NCI-H1417 treated with DMSO at 0.1 percent for 48 hours (cell line): ENCODE measurements around the gene FAM193A.
"Not testable (repeated sequence)": the region's sequence is repeated elsewhere in the genome, so short reads cannot be mapped to it uniquely, and the experiment has no call there.

Experiments
- DNase-seq: peaks from one replicate; lab custom pipeline; 2025; lab: John Stamatoyannopoulos, UW

FAM193A gene

DNA sequence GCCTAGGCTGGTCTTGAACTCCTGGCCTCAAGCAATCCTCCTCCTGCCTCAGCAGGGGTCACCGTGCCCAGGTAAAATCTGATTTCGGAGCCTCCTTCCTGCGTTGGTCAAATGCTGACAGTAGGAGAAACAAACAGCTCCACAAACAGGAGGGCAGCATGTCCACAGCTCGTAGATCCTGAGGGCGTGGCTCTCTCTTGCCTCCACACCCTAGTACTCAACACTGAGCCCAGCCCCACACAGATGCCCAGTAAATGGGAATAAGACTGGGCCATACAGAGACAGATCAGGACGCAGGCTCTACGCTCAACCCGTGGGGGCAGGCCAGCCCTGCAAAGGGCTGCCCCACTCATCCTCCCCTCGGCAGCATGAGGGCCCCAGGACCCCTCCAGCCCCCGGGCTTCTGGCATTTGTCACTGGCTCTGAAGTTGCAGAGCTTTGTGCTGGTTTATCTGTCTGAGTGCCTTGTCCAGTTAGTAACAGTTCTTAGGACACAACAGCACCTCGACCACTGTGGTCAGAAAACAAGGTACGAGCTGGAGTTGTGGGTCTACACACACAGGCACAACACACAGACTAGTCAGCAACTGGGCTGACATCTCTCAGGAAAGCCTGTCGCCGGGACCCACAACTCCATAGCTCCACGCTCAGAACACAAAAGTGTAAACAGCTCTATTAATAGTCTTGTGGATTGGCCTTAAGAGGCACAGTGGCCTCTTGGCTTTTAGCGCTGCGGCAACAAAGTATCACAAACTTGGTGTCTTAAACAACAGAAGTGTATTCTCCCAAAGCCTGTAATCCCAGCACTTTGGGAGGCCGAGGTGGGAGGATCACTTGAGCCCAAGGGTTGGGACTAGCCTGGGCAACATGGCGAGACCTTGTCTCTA lies 214.5 kb downstream of the FAM193A start:
- DNase-seq: no peak

DNA sequence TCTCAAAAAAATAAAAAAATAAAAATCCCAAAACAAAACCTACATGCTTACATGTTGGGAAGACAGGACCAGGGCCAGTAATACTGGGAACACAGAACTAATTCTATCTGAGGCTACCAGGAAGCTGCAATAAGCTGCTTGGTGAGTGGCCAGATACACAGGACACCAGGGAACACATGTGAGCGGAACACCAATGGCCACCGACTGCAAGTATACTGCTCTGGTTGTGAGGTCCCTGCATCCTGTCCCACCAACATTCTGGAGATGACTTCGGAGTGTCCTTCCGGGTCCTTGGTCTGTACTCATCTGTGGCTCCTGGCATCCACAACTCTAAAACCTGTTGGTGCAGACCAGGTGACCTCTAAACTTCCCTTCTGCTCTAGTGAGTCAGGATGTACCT lies 217.0 kb downstream of the FAM193A start:
- DNase-seq: no peak

DNA sequence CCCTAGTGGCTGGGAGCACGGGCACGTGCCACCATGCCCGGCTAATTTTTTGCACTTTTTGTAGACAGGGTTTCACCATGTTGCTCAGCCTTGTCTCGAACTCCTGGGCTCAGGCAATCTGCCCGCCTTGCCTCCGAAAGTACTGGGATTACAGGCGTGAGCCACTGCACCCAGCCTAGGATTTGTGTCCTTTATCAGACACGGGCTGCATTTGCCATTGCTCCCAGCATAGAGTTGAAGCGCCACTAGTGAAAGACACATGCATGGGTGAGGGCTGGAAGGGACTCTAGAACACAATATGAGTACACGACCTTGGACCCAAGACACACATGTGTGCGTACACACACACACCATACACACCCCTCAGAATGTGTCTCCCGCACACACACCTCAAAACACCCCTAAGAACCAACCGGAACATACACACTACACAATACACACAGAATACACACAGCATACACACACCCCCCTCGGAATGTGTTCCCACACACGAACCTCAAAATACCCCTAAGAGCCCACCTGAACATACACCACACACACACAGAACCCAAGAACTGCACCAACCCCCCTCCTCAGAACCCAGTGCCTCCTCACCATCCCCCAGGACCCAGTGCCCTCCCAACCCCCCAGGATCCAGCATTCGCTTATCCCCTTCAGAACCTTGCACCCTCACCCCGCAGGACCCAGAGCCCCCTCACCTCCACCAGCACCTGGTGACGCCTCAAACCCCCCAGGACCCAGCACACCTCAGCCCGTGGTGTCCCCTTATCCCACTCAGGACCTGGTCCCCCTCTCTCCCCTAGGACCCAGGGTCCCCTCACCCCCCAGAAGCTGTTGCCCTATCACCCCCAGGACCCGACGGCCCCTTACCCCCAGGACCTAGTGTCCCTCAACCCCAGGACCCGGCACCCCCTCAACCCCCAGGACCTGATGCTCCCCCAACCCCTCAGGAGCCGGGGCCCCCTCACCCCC lies 218.7 kb downstream of the FAM193A start:
- DNase-seq: no peak

DNA sequence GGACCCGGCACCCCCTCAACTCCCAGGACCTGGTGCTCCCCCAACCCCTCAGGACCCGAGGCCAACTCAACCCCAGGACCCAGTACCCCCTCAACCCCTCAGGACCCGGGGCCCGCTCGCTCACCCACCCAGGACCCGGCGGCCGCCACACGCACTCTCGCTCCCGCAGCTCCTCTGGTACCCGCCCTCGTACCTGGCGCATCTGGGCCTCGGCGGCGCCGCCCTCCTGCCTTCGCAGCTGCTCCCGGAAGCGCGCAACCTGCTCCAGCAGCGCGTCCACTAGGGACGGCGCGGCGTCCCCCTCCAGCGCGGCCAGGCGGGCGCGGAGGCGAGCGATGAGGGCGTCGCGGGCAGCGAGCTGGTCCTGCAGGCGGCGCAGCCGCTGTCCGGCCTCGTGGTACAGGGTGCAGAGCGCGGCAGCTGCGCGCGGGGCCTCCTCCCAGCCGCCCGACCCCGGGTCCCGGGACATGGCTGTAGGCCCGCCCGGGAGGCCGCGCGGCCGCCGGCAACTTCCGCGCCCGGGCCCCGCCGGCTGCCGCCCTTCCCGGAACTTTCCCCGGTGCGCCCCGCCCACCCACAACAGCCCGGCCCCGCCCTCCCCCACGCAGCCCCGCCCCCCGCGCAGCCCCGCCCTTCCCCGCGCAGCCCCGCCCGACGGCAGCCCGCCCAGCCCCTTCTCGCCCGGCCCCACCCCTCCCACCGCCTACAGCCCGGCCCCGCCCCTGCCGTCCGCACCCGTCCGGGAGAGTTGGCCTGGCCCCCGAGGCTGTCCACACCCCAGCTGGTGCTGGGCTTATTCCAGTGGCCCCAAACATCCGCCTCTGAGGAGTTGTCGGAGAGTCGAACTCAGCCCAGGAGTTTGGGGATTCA lies 219.6 kb downstream of the FAM193A start, which contains the start of gene TNIP2:
TSS of gene TNIP2 (minus strand) at position 516 of the 870 bp plus-strand sequence. CDS start at position 469, 47 bp downstream.
- DNase-seq: peak; percentile 49

DNA sequence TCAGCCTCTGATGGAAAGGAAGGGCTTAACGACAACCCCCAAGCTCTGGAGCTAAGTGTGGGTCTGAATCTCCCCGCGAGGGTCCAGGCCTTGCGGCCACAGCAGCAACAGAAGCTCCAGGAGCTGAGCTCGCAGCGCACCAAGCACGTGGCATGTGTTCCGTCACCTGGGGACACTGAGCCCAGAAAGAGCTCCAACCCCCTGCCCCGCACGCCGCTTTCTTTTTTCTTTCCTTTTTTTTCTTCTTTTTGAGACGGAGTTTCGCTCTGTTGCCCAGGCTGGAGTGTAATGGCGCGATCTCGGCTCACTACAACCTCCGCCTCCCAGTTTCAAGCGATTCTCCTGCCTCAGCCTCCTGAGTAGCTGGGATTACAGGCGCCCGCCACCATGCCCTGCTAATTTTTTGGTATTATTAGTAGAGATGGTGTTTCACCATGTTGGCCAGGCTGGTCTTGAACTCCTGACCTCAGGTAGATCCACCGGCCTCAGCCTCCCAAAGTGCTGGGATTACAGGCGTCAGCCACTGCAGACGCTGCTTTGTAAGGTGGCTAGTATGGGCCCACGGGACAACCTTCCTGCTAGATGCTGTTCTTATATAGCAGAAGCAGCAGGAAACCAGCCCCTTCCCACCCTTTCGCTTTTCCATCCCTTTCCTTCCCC lies 220.4 kb downstream of the FAM193A start:
- no peak for DNase-seq

DNA sequence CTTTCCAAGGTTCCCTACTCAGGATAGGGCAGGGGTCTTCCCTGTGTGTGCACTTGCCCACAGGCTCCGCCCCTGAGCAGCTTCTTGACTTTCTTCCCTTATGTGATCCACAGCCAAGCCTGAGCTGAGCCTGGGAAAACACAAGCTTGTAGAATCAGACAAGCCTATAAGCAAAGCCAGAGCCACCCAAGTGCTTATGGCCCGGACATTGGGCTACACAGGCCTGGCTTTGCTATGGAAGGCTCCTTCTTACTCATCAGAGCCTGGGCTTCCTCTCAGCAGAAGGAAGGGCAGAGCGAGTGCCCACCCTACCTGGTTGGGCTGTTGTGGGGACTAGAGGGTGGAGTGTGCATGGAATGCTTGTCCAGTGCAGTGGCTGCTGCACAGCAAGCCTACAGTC lies 221.0 kb downstream of the FAM193A start:
- no peak for DNase-seq

DNA sequence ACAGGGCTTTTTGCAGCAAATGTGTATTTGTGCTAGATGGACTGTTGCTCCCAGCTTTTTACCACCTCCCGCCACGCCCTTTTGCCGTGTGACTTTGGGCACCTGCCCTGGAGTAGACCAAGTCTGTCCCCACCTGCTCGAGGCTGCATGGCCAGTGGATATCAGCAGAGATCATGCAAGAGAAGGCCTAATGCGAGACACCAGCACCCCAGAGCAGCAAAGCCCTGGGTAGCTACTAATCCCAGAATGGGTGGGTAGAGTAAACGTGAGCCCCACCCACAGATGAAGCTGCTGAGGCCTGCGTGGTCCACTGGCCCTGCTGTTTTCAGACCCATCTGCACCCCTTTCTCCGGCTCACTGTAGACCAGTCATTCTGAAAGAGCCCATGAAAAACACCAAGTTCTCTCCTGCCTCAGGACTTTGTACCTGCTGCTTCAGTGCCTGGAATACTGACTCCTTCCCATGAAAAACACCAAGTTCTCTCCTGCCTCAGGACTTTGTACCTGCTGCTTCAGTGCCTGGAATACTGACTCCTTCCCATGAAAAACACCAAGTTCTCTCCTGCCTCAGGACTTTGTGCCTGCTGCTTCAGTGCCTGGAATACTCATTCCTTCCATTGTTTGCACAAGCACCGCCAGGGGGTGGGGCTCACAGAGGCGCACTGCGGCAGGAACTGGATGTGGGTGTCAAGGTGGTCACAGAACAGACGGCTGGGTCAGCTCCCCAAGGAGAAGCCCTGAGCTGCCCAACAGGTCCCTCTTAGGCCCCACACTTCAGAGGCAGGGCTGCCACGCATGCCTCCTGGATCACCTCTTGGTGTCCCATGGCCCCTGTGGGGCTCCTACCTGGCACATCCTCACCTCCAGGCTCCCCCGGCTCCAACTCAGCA lies 224.8 kb downstream of the FAM193A start:
- DNase-seq: no peak

DNA sequence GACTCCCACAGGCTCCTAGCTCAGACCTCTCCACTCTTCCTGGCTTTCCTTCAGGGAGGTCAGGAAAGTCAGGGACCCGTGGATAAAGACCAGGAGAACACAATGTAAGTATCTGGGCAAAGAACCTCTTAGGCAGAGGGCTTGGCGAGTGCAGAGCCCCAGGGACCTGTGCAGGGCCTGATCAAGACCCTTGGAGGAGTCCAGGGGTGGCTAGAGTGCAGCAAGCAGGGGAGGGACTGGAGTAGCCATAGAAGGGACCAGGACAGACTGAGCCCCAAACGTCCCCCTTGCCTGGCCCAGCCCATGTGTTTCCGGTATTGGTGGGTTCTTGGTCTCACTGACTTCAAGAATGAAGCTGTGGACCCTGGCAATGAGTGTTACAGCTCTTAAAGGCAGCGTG lies 225.6 kb downstream of the FAM193A start:
- DNase-seq: no peak

DNA sequence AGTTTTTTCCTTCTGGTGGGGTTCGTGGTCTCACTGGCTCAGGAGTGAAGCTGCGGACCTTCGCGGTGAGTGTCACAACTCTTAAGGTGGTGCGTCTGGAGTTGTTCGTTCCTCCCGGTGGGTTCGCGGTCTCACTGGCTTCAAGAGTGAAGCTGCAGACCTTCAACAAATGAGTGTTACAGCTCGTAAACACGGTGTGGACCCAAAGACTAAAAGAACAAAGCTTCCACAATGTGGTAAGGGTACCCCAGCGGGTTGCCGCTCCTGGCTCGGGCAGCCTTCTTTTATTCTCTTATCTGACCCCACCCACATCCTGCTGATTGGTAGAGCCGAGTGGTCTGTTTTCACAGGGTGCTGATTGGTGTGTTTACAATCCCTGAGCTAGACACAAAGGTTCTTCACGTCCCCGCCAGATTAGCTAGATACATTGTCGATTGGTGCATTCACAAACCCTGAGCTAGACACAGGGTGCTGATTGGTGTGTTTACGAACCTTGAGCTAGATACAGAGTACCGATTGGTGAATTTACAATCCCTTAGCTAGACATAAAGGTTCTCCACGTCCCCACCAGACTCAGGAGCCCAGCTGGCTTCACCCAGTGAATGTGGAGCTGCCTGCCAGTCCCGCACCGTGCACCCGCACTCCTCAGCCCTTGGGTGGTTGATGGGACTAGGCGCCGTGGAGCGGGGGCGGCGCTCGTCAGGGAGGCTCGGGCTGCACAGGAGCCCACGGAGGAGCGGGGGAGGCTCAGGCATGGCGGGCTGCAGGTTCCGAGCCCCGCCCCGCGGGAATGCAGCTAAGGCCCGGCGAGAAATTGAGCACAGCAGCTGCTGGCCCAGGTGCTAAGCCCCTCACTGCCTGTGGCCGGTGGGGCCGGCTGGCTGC lies 226.3 kb downstream of the FAM193A start:
- DNase-seq: not testable (repeated sequence)

DNA sequence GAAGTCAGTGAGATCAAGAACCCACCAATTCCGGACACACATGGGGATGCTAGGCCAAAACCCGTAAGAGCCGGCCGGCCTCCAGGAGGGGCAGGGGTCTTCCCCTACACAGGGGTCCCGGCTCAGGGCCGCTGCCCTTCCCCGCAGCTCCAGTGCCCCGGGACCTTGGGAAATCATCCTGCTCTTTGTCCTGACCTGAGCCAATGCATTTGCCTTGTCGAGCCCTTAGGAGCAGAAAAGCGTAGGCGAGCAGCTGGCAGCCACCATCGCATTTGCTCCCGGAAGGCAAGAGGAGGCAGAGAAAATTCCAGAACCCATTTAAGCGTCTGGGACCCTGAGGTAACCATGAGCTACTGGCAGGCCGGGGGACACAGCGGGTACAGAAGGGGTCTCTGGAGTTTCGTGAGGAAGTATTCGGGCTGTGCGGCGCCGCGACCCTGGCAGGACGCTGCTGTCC lies 227.1 kb downstream of the FAM193A start:
- DNase-seq: no peak

DNA sequence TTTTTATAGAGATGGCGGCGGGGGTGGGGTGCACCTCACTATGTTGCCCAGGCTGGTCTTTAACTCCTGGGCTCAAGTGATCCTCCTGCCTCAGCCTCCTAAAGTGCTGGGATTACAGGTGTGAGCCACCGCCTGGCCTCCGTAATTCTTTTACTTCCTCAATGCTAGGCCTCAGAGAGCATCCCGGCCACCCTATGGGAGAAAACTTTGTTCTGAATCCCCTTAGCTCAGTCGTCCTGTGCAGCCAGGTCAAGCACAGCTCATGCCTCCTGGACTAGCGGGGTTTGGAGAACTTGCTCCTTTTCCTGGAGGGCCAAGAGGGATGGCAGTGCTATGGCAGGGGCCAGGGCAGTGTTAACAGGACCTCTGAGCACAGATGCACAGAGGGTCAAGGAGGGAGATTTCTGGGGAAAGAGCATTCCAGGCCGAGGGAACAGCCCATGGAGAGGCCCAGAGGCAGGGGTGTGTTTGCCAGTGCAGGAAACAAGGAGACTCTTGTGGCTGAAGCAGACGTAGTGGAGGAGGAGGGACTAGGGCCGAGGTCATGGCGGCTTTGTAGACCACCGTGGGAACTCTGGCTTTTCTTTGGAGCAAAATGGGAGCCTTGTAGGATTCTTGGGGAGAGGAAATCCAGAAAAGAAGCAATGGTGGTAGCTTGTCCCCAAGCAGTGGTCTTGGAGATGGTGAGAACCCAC lies 229.5 kb downstream of the FAM193A start:
- DNase-seq: no peak

DNA sequence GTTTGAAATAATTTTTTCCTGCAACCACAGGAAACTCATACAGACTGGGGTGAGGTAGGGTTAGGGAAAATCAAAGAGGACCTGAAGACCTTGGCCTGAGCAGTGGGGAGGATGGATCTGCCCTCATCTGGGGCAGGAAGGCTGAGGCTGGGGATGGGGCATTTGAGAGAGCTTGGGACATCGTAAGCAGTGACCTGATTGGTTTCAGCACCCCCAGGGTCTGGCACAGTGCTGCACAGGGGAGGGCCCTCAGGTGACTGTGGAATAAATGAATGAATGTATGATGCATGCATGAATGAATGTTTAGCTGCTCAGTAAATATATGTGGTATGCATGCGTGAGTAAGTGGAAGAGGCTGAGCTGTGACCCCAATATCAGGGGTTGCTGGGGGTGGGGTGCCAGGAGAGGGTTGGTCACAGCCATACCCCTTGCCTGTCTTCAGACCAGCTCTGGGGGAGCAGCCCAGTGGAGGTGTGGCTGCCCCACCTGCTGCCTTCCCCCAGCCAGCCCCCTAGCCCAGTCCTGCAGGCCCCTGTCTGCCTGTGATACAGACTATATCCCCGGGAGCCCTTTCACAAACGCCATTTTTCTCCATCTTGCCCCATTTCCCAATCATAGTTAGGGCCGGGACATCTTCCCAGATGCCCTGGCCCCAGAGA lies 230.7 kb downstream of the FAM193A start:
- no peak for DNase-seq

DNA sequence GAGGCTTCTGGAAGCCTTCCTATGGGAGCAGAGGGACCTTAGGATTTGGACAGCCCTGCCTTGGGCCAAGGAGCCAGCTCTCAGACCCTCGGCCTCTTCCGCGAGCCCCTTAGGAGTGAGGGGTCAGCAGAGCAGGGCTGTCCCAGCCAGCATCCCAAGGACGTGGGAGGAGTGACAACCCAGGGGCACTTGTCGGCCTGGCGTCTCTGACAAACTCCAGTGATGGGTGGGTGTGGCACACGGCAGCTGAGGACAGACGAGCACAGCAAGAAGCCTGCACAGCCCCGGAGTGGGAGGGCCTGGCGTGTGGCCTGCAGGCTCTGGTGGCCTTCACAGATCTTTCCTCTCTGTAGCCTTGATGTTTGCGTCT lies 231.2 kb downstream of the FAM193A start:
- no peak for DNase-seq

DNA sequence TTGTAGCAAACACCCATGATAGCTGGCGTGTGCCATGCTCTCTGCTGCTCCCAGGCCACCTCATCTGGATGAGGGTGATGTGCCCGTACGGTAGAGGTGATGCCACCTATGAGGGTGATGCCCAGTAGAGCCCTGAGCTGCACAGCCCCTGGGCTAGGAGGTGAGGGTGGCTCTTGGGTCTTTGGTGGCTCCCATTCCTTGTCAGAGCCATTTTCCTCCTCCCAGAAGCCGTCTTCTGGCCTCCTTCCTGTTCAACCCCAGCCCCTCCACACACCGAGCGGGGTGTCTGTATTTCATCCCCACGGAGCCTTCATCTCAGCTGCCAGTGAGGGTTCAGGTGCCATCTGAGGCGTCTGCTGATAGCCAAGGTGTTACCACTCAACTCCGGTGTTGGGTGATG lies 231.7 kb downstream of the FAM193A start:
- no peak for DNase-seq

DNA sequence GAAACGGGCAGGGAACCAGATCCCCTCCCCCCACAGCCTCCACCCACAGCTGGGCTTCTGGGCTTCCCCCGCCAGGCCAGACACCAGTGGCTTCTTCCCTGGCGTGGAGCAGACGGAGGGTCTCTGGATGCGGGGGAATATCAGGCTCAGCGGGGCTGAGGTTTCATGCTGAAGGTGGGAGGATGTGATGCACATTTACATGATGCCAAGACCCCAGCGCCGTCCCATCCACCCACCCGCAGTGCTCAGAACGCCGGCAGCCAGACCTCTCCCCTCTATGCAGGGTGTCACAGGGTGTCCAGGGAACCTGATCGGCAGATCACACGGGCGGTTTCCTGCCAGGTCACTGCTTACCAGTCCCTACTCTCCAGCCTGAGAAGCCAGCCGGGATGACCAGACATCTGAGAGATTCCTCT lies 232.5 kb downstream of the FAM193A start:
- DNase-seq: no peak

DNA sequence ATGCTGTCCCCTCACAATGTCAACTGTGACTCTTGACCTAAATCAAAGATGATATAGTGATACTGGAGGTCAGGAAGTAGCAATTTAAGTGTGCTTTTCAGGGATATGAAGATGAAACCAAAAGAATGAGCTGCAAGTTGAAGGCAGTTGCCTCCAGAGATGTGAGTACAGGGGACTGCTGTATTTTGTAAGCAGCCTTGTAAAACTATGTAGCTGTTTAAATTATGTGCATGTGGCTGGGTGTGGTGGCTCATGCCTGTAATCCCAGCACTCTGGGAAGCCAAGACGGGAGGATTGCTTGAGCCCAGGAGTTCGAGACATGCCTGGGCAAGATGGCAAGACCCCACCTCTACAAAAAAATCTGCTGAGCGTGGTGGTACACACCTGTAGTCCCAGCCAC lies 234.8 kb downstream of the FAM193A start:
- DNase-seq: no peak

DNA sequence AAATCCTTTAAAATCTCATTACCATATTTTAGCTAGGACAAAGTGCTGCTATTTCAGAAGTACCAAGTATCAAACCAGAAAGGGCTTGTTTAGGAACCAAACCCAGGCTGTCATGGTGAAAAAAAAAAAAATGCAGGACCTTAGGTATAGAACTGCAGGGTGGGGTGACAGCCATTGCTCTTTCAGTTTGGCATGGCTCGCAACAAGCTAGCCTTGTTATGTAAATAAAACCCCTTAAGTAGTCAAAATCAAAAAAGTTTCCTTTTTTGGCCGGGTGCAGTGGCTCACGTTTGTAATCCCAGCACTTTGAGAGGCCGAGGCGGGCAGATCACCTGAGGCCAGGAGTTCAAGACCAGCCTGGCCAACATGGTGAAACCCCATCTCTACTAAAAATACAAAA lies 244.2 kb downstream of the FAM193A start:
- not testable (repeated sequence) for DNase-seq

DNA sequence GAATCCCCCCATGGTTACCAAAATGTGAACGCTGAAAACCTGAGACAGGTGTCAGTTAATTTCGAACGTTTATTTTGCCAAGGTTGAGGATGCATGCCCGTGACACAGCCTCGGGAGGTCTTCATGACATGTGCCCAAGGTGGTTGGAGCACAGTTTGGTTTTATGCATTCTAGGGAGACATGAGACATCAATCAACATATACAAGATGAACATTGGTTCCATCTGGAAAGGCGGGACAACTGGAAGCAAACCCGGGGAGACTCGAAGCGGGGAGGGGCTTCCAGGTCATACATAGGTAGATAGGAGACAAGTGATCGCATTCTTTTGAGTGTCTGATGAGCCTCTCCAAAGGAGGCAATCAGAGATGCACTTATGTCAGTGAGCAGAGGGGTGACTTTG lies 245.5 kb downstream of the FAM193A start:
- DNase-seq: no peak
